ENCODE measurements around the gene ELL. TPM values are rescaled to one million over a fixed set of nuclear protein-coding genes. Genes with fewer than 3 reads are reported as not detected.

The ELL gene
- total and polyA plus RNA-seq, 8 donors: 4.1 to 88.7 (median 11.2) TPM

DNA sequence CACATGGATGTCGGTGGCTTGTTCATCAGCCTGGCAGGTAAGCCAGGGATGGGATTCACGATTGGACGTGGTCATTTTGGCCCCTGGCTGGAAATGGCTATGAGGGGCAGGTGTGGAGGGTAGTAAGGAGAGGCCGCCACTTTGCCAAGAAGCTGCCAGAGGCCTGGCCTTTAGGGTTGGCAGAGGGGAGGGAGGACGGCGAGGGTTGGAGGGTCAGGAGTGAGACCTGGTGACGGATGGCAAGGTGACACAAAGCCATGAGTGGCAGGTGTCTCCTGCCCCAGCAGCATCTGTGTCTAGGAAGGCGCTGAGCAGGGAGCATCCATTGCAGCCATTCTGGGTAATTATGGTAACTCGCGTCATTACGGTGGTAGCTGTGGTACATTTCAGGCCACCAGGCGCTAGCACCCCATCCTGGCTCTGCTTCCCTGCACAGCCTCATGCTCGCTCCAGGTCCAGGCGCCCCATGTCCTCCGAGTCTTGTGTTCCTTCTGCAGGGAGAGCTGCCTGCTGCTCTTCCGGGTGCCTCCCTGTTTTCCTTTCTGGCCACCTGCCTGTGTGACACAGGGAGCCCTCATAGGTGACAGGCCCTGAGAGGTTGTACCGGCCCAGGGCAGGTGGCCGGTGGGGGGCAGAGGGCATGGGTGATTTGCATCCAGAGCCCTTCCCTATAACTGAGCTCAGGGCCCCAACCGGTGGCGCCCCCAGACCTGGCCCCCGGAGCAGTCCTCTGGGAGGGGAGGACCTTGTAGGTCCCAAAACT is 98.4 kb downstream of the ELL start:
- Histone ChIP-seq H3K27ac (peak overlapping the region in 4 of 5 donors; percentile 18 to 90 (median 70)), H3K9me3 (no peaks in the 10 kb centered on the region), H3K4me3 (no peak overlapping the region), H3K27me3 (peaks cover 0 to 4% (median 0%) of the 10 kb centered on the region in 3 donors), H3K4me1 (peaks cover 43 to 94% (median 82%) of the 10 kb centered on the region in 4 donors), H3K36me3 (peaks cover 0 to 4% (median 0%) of the 10 kb centered on the region in 4 donors)
- 69 to 75% (median 73%) methylated on average over 17 to 21 of the region's 21 CpGs for WGBS, 5 donors
- no peak for TF ChIP-seq EP300 (IDR thresholded peaks at IDR 0.05)
- TF ChIP-seq, protein P1, sequence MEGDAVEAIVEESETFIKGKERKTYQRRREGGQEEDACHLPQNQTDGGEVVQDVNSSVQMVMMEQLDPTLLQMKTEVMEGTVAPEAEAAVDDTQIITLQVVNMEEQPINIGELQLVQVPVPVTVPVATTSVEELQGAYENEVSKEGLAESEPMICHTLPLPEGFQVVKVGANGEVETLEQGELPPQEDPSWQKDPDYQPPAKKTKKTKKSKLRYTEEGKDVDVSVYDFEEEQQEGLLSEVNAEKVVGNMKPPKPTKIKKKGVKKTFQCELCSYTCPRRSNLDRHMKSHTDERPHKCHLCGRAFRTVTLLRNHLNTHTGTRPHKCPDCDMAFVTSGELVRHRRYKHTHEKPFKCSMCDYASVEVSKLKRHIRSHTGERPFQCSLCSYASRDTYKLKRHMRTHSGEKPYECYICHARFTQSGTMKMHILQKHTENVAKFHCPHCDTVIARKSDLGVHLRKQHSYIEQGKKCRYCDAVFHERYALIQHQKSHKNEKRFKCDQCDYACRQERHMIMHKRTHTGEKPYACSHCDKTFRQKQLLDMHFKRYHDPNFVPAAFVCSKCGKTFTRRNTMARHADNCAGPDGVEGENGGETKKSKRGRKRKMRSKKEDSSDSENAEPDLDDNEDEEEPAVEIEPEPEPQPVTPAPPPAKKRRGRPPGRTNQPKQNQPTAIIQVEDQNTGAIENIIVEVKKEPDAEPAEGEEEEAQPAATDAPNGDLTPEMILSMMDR (IDR thresholded peaks at IDR 0.05): no peak
- intact Hi-C loops (cut with DNase I; ENCODE audit: low total_unique reads): no loop called here
- DNase-seq: peak in 1 of 2 donors; percentile 51

DNA sequence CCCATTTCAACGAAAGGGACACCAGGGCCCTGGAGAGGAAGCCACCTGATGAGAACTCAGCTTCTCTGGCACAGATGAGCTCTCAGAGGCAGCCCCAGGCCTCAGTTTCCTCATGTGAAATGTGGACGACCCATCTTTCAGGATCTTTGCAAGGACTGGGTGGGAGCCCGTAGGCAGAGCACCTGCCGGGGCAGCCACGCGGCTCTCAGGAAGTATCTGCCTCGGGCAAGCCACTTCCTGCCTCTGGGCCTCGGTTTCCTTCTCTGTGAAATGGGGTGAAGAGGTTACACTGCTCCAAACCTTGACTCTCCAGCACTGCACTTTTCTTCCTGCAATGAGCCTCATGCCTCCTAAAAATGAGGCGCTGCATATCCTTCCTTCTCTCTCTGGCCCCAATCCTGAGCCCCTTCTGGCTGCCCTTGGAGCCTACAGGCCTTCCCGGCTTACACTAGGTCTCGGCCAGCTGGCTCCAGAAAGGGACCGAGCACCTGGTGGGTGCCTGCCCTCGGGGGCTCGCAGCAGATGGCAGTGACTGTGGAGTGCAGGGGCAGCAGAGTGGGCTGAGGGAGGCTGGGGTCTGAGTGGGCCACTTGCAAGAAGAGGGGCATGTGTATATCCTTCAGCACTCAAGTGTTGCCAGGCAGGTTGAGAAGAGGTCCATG is 99.2 kb downstream of the ELL start:
- H3K4me1 ChIP-seq: peaks cover 51 to 94% (median 86%) of the 10 kb centered on the region in 4 donors
- WGBS, 5 donors: 63 to 82% (median 78%) methylated on average over 11 to 14 of the region's 14 CpGs
- H3K9me3 ChIP-seq: no peaks in the 10 kb centered on the region
- peak overlapping the region in 3 of 5 donors; percentile 73 to 90 (median 73) for H3K27ac ChIP-seq
- TF ChIP-seq, protein P1 (IDR thresholded peaks at IDR 0.05): no peak
- TF ChIP-seq POLR2AphosphoS5 (IDR thresholded peaks at IDR 0.05) (no peak), EP300 (IDR thresholded peaks at IDR 0.05) (no peak), POLR2A (IDR thresholded peaks at IDR 0.05) (no peak)
- intact Hi-C loops (cut with DNase I; ENCODE audit: low total_unique reads): no loop called here
- peaks cover 0 to 11% (median 3%) of the 10 kb centered on the region in 3 donors for H3K27me3 ChIP-seq
- H3K4me3 ChIP-seq: no peak overlapping the region
- DNase-seq: peak in 1 of 2 donors; percentile 43
- H3K36me3 ChIP-seq: peaks cover 0 to 4% (median 0%) of the 10 kb centered on the region in 4 donors

DNA sequence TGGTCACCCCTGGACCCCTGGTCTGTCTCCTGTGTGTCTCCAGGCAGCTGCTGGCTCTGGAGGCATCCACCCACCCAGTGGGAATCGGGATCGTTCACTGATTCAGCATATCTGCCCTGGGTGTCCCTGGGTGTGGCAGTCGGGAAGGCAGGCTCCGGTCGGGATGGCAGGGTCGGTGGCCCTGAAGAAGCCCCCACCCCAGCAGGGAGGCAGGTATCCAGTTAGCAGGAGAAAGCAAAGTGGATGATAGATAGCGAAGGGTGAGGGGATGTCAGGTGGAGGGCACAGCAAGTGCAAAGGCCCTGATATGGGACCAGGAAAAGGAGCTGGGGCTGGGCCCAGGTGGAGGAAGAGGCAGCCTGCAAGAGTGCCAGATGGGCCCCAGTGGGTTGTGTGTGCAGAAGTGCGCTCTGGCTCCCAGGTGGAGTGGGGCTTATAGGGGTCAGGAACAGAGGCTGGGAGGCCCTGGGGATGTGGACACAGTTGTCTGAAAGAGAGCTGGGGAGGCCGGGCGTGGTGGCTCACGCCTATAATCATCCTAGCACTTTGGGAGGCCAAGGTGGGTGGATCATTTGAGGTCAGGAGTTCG is 100.4 kb downstream of the ELL start:
- peak overlapping the region in 3 of 5 donors; percentile 73 to 92 (median 90) for H3K27ac ChIP-seq
- peaks cover 60 to 94% (median 92%) of the 10 kb centered on the region in 4 donors for H3K4me1 ChIP-seq
- H3K27me3 ChIP-seq: peaks cover 0 to 22% (median 15%) of the 10 kb centered on the region in 3 donors
- TF ChIP-seq POLR2A (IDR thresholded peaks at IDR 0.05) (no peak), POLR2AphosphoS5 (IDR thresholded peaks at IDR 0.05) (no peak), EP300 (IDR thresholded peaks at IDR 0.05) (no peak)
- TF ChIP-seq, protein P1 (IDR thresholded peaks at IDR 0.05): no peak
- H3K4me3 ChIP-seq: peak overlapping the region in 2 of 4 donors; percentile 65 to 69
- WGBS, 5 donors: 73 to 84% (median 82%) methylated on average over 12 of the region's 12 CpGs
- intact Hi-C loops (cut with DNase I; ENCODE audit: low total_unique reads): no loop called here
- no peaks in the 10 kb centered on the region for H3K36me3 ChIP-seq
- DNase-seq: peak in 1 of 2 donors; percentile 20
- H3K9me3 ChIP-seq: no peaks in the 10 kb centered on the region

DNA sequence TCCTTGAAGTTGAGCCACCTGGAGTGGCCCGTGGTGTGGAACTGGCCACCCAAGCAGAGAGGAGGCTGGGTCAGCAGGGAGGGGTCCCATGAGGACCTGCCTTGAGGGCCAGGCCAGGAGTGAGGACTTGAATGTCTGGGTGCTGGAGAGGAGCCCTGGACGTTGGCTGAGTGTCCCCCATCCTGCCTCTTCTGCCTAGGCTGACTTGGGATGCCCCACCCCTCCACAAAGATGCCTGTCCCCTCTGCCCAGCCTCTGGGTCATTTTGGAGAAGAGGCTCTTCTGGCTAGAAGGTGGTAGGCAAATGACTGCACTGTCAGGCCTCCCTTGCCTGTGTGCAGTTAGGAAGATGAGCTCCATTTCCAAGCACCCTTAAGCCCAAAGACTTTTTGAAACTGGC is 100.9 kb downstream of the ELL start:
- H3K27ac ChIP-seq: peak overlapping the region in 4 of 5 donors; percentile 15 to 92 (median 82)
- H3K4me3 ChIP-seq: peak overlapping the region; percentile 65 to 69 (median 68)
- DNase-seq: peak in 1 of 2 donors; percentile 27
- intact Hi-C loops (cut with DNase I; ENCODE audit: low total_unique reads): no loop called here
- 43 to 56% (median 45%) methylated on average over 2 of the region's 2 CpGs for WGBS, 5 donors
- TF ChIP-seq EP300 (IDR thresholded peaks at IDR 0.05): no peak
- TF ChIP-seq POLR2A (IDR thresholded peaks at IDR 0.05): no peak
- TF ChIP-seq, protein P1 (IDR thresholded peaks at IDR 0.05): no peak
- TF ChIP-seq POLR2AphosphoS5 (IDR thresholded peaks at IDR 0.05): no peak
- peaks cover 60 to 94% (median 93%) of the 10 kb centered on the region in 4 donors for H3K4me1 ChIP-seq
- H3K27me3 ChIP-seq: peaks cover 0 to 27% (median 21%) of the 10 kb centered on the region in 3 donors
- H3K36me3 ChIP-seq: no peaks in the 10 kb centered on the region
- no peaks in the 10 kb centered on the region for H3K9me3 ChIP-seq
